GM10847 (cell line): ENCODE results near the gene CERS3.

Experiments used
- POLR2A ChIP-seq: IDR thresholded peaks from 2 replicates; pipeline ENCODE4 v1.6.1; 2011; ENCODE audit not compliant: insufficient read length; ENCODE audit errors: extremely low read depth

CERS3 gene

DNA sequence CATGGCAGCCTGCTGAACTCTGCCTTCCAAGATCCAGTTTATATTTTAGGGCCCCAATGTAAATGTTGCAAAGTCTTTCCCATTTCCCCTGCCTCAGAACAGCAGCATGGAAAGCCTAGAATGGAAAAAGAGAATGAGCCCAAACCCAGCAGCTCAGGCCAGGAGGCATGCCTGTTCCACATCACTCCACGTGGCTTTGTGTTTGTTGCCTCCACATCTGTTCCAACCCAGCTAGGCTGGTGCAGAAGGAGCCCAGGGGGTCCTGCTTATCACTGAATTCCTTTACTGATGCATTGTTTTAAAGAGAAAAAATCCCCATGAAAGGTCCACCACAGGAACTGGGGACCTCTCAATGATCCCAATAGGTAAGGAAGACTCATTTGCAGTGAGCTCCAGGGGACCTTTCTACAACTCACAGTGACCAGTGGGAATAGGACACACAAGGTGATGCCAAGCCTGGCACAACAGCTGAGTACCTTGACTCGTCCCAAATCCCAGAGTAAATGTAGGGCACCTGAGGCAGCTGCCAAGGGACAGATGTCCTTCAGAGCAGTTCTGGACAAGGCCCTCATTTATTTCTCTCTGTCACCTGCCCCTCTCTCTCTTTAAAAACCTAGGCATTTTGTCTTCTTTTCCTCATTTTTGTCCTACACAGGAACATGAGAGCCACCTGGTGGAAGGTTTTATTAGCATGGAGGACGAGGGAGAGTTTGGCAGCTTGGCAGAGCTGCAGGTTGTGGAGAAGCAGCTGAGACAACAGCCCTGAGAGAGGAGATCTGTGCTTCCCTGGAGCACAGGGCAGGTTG is 145.2 kb downstream of the CERS3 start:
- no peak for TF ChIP-seq POLR2A

DNA sequence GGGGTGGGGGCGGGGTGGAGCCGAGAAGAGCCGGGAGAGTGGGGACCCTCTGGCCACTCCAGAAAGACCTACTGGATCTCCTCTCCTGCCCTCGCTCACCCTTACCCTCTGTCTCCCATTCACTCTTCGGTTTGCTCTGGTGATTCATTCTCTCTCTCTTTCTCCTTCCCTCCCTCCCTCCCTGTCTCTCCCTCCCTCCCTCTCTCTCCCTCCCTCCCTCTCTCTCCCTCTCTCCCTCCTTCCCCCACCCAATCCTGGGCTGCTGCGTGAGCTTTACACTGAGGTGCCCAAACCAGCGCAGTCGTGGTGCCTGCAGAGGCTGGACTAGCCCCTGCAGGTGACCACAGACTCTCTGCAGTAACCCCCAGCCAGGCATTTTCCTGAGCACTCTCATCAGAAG is 154.8 kb downstream of the CERS3 start:
- no peak for TF ChIP-seq POLR2A

DNA sequence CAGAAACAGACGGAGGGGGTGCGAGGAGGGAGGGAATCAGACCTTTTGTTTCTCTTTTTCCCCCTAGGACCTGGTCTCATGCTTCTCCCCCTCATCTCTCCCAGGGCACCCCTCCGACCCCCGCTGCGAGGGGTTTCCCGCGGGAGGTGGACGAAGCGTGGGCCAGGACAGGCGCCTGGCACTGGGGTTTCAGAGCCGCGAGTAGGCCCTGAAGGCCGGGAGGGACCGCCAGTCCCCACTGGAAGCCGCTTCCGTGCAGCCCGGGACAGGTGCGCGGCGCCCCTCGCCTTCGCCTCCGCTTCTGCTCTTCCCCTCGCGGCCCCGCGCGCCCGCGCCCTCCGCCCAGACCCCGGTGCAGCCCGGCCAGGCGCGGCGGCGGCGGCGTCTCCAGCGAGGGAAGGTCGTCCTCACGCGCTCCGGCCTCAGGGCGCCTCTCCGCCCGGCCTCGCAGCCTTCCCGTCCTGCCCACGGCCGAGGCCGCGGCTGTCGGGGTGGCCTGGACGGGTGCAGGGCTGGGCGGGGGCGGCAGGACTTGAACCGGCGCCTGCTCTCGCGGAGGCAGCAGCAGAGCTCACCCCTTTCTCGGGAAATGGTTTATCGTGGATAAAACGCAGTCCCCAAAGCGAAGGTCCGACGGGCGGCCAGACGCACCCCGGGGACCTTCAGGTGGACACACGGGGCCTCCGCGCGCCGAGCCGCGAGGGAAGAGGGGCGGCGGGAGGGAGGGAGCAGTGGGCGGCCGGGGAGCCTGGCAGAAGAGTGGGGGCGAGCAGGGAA is 155.4 kb downstream of the CERS3 start:
- TF ChIP-seq POLR2A, result no peak

DNA sequence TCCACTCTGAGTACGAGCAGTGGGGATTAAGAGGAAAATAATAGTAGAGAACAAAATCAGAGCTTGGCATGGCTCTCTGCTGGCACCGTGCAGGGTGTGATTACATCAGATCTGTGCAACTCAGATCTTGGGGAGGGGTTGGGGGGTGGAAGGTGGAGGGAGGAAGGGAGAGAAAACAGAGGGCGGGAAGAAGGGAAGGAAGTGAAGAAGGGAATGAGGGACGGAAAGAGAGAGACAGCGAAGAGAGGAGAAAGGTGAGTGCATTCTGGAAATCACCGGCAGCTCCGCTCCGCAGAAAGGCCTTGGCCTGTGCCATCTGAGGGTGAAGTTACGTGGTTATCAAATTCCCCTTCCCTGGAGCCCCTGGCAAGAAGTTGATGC is 156.0 kb downstream of the CERS3 start:
- TF ChIP-seq POLR2A, result no peak

DNA sequence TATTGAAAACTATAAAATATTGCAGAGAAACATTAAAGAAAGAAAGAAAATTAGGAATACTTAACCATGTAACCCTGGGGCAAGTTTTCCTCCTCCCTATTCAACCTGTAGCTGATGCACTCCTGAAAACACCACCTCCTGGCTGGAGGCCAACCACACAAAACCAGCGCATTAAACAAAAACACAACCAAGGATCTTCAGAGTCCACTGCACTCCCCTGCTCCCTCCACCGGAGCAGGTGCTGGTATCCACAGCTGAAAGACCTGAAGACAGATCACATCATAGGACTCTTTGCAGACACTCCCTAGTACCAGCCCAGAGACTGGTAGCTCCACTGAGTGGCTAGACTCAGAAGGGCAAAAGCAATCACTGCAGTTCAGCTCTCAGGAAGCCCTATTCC is 173.4 kb downstream of the CERS3 start:
- TF ChIP-seq POLR2A, result no peak

DNA sequence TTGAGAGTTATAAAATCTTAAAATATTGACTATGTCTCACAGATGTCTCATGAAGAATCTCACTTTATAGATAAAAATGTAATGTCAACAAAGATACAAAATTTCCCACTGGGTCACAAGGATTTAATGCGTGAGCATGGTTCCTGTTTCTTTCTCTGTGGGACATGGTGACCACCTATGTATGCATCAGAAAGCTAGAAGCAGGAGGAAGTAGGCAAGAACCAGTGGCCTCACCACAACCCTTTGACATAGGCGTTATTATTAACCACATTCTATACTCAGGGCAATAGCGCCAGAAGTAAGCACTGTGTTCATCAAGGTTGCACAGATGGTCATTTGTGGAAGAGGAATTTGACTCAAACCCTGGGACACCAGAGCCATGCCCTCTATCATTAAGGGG is 175.3 kb downstream of the CERS3 start:
- TF ChIP-seq POLR2A, result no peak

DNA sequence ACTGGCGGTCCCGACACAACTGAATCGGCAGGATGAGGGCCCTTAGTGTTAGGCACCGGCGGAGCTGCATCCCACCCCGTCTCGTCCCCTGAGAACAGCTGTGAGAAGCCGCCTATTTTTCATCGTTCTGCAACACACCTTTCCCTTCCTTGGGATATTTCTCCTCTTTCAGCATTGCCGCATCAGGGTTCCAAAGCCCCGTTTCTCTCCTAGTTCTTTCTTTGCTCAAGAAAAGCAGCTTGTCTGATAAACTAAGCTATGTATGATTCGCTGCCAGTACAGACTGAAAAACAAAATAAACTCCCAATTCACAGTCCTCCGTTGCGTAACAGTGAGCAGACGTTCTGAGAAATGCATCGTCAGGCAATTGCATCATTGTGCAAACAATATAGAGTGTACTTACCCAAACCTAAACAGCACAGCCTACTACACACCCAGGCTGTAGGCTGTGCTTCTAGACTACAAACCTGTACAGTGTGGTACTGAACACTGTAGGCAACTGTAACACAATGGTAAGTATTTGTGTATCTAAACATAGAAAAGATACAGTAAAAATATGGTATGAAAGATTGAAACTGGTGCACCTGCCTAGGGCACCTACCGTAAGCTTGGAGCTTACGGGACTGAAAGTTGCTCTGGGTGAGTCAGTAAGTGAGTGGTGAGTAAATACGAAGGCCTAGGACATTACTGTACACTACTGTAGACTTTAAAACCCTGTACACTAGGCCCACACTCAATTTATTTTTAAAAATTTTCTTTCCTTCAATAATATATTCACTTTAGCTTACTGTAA is 178.1 kb downstream of the CERS3 start:
- TF ChIP-seq POLR2A, result no peak
